ENCODE measurements around the gene RBM20.

The RBM20 gene

DNA sequence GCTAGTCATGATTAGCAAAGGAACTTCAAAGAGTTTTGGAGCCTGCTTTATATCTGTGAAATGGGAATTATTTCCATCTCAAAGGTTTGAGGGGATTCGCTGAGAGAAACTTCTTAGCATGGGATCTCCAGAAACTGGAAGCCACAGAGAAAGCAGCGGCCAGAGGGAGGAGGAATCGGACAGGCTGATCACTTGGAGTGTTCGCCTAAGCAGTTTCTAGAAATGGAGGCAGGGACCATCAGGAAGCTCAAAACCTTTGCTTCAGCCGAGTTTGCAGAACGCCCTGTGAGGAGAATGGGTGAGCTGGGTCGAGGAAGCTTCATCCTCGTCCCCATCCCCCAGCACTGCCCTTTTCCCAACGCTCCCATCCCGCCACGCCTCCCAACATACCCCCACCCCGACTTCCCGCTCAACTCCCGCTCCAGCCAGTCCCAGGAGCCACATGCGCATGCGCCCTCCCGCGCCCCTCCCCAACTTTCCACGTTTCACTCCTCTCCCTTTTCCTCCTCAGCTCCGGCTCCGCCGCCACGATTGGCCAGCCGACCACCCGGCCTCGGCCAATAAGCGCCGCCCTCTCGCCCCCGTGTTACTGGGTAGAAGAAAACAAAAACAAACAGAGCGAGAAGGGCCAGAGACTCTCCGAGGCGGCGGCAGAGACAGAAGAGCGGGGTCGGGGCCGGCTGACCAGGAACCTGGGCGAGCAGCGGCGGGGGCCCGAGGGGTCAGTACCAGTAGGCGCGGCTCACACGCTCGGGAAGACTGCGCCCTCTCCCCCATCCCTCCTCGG, 227.4 kb downstream of the RBM20 start, which contains the start of gene PDCD4:
PDCD4 (plus strand) TSS at position 631 of the 787 bp plus-strand sequence. CDS start 4,100 bp downstream, outside the sequence.
- peak; percentile 91 to 94 for DNase-seq (ENCODE audit: low read depth in 2 of 2)

DNA sequence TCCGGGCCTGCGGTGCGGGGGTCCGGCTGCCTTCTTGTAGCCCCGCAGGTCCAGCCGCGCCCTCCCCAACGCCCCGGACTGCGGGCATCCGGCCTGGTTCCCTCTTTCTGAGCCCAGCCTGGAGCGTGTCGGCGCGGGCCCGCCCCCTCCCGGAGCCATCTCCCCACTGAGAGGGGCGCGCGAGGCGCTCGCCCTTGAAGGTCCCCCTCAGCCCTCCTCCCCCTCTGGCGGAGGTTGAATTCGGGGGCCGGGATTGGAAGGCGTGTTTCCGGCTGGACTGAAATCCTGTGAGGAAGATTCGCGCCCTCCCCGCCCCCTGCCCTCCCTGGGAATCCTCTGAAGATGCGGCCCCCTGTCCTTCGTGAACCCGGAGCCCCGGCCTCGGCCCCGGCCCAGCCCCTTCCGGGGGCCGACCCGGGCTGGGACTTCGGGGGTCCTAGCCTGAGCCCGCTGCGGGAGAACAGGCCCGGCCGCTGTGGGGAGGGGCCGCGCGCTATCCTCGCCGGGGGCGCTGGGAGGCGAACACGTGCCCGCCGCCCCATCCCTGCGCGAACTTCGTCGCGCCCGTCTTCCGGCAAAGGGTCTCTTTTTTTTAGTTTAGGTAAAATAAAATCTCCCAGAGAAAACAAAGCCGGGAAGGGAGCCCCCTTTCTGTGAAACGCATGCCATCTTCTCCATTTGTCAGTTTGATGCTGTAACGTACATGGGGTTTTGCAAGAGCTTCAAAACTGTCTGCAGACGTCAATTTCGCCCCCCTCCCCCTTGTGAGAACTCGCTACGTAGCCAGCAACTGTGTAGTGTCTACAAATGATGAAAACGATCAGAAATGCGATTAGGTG, 228.2 kb downstream of the RBM20 start:
- peak; percentile 51 to 61 for DNase-seq (ENCODE audit: low read depth in 2 of 2)

DNA sequence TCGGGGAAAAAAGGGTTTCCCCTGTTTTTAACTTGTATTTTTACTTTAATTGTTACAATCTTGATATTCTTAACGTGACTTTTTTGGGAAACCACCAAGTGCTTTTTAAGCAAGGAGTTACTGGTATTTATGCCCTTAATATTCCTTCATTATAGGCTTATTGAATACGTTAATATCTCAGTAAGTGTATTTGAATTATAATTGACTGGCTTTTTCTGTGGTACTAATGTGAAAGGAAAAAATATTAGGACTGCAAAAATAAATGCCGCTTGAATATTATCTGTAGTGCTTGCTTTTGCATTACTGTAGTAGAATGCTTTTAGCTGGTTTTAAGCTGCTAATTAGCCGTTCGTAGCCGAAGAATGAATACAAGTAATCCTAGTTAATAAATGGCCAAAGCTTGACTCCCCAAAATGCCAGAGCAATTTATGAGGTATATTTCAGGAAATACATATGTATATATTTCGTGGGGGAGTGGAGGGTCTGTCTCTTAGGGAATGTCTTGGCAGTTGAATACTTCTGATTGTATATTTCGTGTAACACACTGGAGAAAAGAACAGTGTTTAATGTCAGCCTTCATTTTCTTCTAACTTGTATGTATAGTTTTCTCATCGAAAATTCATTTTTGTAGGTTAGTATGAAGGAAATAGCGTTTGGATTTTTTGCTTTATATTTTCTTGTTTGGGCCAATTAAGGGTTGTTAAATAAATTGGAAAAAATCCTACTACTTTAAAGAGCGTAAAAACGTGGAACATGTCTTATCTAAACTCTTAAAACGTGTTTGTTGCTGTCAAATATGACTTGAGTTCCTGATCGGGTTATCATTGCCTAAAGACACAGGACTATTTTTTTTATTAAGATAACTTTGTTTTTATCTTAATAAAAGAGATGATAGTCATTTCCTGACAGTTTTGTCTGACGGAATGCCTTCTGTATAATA, 229.1 kb downstream of the RBM20 start:
- no peak for DNase-seq (ENCODE audit: low read depth in 2 of 2)

DNA sequence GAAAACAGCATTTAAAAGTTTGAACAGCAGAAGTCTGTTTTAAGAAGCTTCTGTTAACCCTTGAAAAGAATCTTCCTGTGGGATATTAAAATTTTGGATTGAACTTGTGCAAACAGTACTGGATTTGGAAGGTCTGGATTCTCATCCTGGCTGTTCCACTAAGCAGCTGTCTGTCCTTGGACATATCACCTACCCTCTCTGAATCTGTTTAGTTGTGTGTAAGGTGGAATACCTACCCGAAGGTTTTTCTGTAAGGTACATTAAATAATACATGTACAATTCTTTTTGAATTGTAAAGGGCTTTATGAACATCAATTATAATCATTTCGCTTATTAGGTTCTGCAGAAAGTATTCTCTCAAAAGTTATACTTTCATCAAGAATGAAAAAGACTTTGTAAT, 229.8 kb downstream of the RBM20 start:
- no peak for DNase-seq (ENCODE audit: low read depth in 2 of 2)

DNA sequence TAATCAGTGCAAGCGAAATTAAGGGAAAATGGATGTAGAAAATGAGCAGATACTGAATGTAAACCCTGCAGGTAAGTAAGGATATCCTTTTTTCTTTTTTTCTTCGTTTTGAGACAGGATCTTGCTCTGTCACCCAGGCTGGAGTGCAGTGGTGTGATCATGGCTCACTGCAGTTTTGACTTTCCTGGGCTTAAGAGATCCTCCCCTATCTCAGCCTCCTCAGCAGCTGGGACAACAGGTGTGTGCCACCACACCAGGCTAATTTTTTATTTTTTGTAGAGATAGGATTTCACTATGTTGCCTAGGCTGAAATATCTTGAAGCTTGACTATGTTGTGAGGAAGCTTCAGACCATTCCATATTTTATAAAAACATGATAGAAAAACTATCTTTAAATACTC, 231.9 kb downstream of the RBM20 start:
- no peak for DNase-seq (ENCODE audit: low read depth in 2 of 2)

DNA sequence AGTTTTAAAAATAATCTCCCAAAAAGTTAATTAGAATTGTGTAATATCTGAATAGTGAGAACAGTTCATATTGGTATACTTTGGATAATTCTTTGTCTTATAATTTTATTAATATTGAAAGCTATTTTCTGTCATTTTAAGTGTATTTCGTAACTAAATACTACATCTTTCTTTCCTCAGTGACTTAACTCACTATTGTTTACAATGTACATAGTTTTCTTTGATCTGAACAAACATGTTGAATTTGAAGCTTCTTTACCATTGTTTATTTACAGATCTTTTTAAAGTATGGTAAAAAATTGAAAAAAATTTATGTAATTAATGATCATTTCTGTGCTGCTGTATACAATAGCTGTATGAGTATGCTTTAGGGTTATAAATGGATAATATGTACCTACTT, 232.7 kb downstream of the RBM20 start:
- DNase-seq (ENCODE audit: low read depth in 2 of 2), result no peak

DNA sequence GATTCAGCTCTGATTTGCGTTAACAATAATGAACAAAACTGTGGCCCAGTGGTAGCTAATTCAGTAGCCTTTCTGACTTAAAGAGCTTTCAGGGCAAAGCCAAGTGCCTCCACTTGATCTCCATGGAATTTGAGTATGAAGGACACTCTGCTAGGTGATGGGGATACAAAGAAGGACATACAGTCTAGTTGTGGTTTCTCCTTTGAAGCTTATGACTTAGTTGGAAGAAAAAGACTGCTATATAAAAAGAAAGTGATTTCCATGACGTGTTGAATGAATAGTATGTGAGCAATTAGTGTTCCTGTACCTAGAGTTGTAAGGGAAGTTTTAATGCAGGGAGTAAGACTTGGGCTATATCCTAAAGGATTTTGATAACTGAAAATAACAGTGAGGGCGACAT, 235.9 kb downstream of the RBM20 start:
- no peak for DNase-seq (ENCODE audit: low read depth in 2 of 2)

DNA sequence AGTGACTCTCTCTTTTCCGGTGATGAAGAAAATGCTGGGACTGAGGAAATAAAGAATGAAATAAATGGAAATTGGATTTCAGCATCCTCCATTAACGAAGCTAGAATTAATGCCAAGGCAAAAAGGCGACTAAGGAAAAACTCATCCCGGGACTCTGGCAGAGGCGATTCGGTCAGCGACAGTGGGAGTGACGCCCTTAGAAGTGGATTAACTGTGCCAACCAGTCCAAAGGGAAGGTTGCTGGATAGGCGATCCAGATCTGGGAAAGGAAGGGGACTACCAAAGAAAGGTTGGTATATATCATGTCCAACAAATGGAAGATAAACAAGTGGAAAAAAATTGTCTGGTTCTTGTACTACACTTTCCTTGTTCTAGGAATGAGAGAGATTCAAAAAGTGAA, 237.1 kb downstream of the RBM20 start:
- no peak for DNase-seq (ENCODE audit: low read depth in 2 of 2)

DNA sequence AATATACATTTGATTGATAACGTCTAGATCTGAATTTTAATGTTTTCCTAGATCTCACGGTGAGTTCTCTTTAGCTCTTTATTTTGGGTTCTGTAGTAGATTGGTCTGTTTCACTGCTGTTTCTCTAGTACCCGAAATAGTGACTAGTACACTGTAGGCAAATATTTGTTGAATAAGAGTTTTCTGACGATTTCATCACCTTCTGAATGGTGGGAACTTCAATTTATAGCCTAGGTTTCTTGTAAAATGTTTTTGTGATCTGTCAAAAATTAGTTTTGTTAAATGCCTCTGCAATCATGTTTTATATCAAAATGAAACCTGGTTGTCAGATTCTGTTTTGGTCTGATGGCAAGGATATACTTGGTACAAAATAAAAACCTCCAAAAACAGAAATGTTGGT, 237.8 kb downstream of the RBM20 start:
- no peak for DNase-seq (ENCODE audit: low read depth in 2 of 2)

DNA sequence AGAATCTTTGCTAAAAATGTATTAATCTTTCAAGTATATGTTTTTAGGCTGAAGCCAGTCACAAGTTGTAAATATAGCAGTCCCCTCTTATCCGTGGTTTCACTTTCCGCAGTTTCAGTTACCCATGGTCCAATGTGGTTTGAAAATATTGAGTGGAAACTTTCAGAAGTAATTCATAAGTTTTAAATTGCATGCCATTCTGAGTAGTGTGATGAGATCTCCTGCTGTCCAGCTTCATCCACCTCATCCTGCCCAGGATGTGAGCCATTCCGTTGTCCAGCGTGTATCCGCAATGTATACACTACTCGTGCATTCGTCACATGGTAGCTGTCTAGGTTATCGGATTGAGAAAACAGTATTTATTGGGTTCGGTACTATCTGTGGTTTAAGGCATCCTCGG, 239.8 kb downstream of the RBM20 start:
- DNase-seq (ENCODE audit: low read depth in 2 of 2), result no peak

DNA sequence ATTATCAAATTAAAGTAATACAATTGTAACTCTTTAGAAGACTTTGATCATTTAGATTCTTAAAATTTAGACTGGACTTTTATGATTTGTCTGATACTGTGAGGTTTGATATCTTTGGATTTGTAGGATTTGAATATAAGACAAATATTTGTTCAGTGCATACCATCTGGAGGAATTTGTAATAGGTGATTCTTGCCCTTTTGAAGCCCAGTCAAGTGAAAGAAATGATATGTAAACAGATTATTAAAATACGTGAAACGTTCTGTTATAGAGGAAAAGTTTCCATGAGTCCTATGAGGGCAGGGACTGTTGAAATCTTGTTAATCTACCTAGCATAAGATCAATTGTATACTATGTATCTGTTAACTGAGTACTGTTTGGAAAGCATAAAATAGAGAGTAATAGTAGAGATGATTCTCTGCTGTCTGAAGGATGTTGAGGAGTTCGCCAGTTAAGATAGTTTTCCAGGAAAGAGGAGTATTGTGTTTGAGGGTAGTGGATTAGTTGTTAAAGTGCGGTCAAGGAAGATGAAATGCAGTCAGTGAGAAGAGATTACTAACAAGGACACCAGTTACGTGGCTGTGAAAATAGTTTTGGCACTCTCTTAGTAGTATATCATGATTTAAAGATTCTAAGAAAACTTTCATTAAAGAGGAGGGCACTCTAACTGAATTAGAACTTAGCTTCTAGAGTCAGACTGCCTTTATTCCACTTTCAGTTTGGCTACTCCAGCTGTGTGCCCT, 242.0 kb downstream of the RBM20 start:
- no peak for DNase-seq (ENCODE audit: low read depth in 2 of 2)

DNA sequence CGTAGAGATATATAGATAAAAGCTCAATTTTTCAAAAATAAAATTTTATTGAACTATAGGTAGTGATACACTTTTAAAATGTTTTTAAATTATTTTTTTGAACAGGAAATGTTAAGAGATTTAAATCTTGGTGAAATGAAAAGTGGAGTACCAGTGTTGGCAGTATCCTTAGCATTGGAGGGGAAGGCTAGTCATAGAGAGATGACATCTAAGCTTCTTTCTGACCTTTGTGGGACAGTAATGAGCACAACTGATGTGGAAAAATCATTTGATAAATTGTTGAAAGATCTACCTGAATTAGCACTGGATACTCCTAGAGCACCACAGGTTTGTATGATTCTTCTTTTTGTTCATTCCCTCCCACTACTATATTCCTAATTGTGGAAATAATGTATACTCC, 243.4 kb downstream of the RBM20 start:
- no peak for DNase-seq (ENCODE audit: low read depth in 2 of 2)
